Activated CD4-positive, CD25-positive, alpha-beta regulatory T cell treated with anti-CD3 and anti-CD28 coated beads, Interleukin-2, amount 50 U/mL, for 16 hours (primary cell): ENCODE results near the gene UFSP1.

ENCODE experiments used
- DNase-seq: peaks from one replicate; pipeline ENCODE4 v3.0.0-alpha.2; 2020; ENCODE audit warnings: low read depth, low spot score

The UFSP1 gene

GRCh38 chr7:100882201-100882600, 7.3 kb downstream of the UFSP1 start:
- no peak for DNase-seq

DNA sequence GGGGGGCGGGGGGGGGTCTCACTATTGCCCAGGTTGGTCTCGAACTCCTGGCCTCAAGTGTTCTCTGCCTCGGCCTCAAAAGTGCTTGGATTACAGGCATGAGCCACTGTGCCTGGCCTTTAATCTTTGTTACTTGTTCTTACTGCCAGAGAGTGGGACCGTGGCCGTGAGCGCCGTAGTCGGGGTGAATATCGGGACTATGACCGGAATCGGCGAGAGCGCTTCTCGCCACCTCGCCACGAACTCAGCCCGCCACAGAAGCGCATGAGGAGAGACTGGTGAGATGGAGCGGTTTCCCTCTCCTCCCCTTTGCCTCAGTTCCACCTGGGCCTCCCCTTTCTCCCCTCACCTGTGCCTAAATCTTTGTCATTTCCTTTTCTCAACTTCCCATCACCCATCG, 8.4 kb downstream of the UFSP1 start:
- DNase-seq = no peak

DNA sequence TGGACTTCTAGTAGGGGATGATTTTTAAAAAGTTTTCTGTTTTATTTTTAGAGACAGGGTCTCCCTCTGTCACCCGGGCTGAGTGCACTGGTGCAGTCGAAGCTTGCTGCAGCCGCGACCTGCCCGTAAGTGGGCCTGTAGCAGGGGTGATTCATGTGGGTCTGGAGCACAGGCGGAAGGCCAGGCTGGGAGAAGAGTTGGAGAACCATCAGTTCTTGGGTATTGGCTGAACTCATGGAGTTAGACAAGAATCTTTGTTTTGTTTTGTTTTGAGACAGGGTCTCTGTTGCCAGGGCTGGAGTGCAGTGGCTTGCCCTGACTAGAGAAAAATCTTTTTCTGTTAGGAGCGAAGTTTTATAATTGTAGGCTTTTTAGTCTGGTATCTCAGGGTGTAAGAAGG, 8.9 kb downstream of the UFSP1 start:
- no peak for DNase-seq

GRCh38 chr7:100879685-100880261, 9.7 kb downstream of the UFSP1 start:
- no peak for DNase-seq

DNA sequence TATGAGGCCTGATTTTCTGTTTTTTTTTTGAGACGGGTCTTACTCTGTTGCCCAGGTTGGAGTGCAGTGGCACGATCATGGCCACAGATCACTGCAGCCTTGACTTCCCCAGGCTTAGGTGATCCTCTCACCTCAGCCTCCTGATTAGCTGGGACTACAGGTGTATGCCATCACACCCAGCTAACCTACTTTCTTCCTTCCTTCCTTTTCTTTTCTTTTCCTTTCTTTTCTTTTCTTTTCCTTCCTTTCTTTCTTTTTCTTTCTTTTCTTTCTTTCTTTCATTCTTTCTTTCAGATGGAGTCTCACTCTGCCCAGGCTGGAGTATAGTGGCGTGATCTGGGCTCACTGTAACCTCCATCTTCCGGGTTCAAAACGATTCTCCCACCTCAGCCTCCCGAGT, 10.8 kb downstream of the UFSP1 start:
- DNase-seq = no peak

DNA sequence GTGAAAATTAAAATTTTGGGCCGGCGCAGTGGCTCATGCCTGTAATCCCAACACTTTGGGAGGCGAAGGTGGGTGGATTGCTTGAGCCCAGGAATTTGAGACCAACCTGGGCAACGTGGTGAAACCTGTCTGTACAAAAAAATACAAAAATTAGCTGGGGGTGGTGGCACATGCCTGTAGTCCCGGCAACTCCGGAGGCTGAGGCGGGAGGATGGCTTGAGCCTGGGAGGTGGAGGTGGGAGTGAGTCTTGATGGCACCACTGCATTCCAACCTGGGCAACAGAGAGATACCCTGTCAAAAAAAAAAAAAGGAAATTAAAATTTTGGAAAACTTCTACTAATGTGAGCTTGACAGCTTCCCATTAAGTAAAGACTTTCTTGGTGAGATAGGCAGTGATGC, 11.5 kb downstream of the UFSP1 start:
- DNase-seq = no peak

DNA sequence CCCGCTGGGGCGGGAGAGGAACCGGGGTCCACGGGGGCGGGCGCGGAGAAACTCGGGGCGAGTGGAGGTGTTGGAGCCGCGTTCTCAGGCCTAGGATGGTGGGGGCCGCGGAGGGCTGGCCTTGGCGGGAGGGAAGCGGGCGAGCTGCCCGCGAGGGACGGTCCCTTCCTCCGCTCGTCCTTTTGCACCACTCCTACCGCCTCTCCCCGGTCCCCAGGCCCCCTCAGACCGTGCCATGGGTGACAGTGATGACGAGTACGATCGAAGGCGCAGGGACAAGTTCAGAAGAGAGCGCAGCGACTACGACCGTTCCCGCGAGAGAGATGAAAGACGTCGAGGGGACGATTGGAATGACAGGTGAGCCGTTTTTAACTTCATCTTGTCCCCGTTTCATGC, 14.2 kb downstream of the UFSP1 start:
- DNase-seq = no peak

DNA sequence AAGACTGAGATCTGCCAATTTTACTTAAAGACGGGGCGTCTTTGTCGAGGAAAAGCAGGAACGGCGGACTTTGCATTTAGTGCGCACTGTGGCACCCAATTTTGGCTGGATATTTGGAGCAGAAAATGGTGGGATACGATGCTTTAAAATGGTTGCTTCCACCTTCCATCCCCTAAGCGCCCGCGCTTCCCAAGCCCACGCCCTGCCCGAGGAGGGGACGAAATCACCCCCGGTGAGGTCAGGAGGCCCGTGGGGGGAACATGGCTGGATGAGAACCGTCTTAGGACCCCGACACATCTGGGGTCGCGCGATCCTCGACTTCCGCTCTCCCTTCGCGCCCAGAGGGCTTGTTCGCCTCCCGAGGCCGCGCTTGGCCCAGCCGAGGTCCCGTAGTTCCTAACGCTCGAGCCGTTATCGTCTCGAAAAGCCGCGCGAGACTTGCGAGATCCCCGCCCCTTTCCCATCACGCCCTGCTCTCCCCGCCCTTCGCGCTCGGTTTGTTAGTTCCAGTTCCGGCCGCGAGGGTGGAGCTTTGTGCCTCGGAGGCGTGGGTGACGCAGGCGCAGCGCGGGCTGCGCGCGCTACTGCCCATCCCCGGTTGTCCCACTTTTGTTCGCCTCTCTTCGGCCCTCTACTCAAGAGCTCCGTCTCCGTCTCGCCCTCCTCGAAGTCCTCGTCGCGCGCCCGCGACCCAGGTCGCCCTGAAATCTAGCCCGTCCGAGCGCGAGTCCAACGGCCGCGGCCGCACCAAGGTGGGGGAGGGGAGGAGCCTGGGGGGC, 14.7 kb downstream of the UFSP1 start, which contains the start of gene SRRT:
Gene SRRT, plus strand, starts transcription at position 527 of the 779 bp plus-strand sequence. CDS start 488 bp downstream, outside the sequence.
- DNase-seq = peak; percentile 98

GRCh38 chr7:100874300-100874576, 15.3 kb downstream of the UFSP1 start:
- DNase-seq = no peak

GRCh38 chr7:100873599-100874299, 15.8 kb downstream of the UFSP1 start:
- DNase-seq = no peak

GRCh38 chr7:100867776-100868485, 21.6 kb downstream of the UFSP1 start:
- DNase-seq = no peak

DNA sequence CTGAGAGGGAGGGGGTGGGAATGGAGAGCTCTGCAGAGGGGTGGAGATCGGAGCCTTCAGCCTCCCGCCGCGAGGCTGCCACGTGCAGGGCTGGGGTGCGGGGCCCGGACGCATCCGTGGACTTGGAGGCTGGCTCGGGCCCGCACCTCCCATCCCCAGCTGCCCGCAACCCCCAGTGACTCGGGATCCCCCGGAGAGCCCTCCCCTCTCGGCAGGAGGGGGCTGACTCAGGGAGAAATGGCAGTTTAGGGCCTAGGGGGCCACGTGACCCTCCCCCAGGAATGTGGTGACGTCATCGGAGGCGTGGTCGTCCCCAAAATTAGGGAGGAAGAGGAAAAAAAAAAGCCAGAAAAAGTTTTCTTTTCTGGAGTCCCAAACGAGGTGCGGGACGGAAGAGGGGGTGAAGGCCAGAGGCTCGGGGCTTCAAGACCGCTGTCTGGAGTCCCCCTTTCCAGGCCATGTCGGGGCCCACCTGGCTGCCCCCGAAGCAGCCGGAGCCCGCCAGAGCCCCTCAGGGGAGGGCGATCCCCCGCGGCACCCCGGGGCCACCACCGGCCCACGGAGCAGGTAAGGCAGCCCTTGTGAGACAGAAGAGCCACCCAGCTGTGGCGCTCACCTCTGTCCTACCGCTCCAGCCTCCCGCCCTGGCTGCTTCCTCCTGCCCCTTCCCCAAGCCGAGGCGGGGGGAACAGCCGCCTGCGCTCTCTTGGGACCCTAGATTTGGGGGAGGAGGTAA, 22.3 kb downstream of the UFSP1 start, which contains the start of gene TRIP6:
Gene TRIP6, plus strand, starts transcription at position 348 of the 736 bp plus-strand sequence. Its CDS starts 111 bp downstream, at position 459.
- DNase-seq = no peak

DNA sequence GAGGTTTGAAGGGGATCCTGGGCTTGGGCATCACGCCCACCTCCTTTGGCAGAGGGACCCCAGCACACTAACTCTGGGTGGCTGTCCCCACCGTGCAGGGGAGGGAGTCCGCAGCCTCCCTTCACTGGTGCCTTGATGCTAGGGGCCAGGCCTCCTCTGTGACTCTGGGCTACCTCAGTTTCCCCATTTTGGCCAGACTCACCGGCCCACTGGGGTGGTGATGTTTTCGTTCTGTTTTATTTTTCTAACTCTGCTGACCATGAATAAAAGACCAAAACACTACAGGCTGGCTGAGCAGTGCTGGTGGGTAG, 22.8 kb downstream of the UFSP1 start:
- DNase-seq = no peak

DNA sequence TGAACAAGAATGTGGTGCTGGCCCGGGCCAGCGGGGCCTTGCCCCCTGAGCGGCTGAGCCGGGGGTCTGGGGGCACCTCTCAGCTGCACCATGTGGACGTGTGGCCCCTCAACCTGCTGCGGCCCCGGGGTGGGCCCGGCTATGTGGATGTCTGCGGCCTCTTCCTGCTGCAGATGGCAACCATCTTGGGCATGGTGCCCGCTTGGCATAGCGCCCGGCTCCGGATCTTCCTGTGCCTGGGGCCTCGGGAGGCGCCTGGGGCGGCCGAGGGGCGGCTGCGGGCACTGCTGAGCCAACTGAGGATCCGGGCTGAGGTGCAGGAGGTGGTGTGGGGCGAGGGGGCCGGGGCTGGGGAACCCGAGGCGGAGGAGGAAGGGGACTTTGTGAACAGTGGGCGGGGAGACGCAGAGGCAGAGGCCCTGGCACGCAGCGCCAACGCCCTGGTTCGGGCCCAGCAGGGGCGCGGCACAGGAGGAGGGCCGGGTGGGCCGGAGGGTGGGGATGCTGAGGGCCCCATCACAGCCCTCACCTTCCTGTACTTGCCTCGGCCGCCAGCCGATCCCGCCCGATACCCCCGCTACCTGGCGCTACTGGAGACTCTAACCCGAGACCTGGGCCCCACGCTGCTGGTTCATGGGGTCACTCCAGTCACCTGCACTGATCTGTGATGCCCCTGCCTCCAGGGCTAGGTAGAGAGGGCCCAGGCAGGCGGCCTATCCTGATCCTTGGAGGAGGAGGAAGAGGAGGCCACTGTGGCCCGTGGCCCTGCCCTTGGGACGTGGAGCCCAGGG, 23.4 kb downstream of the UFSP1 start:
- no peak for DNase-seq

- no peak for DNase-seq
These were observed 24.1 kb downstream of the UFSP1 start for GRCh38 chr7:100865372-100865911.

DNA sequence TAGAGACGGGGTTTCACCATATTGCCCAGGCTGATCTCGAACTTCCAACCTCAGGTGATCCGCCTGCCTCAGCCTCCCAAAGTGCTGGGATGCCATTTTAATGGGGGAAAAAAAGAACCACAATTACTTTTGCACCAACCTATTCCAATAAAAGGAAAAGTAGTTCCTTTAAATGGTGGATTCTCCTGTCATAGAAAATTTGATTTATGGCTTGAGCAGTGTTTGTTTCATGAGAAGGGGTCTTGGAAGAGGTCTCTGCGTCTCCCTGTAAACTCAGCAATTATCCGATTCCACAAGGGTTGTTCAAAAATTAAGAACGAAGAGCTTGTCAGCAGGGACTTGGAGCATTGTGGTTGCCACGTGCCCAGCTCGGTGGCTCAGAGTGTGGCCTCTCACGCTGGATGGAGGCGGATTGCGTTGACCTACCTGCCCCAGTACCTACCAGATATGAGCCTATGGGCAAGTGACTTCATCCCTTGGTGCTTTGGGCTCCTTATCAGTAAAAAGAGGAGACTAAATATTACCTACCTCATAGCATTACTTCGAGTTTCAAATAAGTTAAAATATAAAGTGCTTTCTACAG, 25.2 kb downstream of the UFSP1 start:
- DNase-seq = no peak

- no peak for DNase-seq
These were observed 26.0 kb downstream of the UFSP1 start for GRCh38 chr7:100863406-100863950.

- no peak for DNase-seq
These were observed 27.9 kb downstream of the UFSP1 start for GRCh38 chr7:100861616-100861985.

- no peak for DNase-seq
These were observed 28.6 kb downstream of the UFSP1 start for GRCh38 chr7:100860702-100861615.
